ENCODE data around the gene ANXA10. TPM values are rescaled to one million over a fixed set of nuclear protein-coding genes. Genes with fewer than 3 reads are reported as not detected.

ANXA10 gene
- total and polyA plus RNA-seq, 2 experiments from 2014 or later: not detected

GRCh38 chr4:168151327-168151726 is 59.0 kb downstream of the ANXA10 start:
- ATAC-seq: peak; percentile 94
- Mint-ChIP-seq H3K27me3 (ENCODE audit: insufficient read depth, low read depth, poor library complexity) (no peaks in the 10 kb centered on the region), H3K27ac (no peak overlapping the region), H3K4me1 (peaks cover 33% of the 10 kb centered on the region), H3K9me3 (no peaks in the 10 kb centered on the region), H3K4me3 (no peak overlapping the region), H3K36me3 (ENCODE audit: low read depth) (no peaks in the 10 kb centered on the region)
- TF ChIP-seq EZH2phosphoT487 (IDR thresholded peaks at IDR 0.05; ENCODE audit: unreplicated experiment) (no peak), NANOG (IDR thresholded peaks at IDR 0.05; ENCODE audit: borderline replicate concordance) (peak; percentile 41; the same call in 1 of the 2 replicates)
- 0 out of 2 replicates have a peak overlapping the region, but pooled peaks have one; percentile 59 for H3K4me2 ChIP-seq
- H3K36me3 ChIP-seq (ENCODE audit: insufficient read depth): no peaks in the 10 kb centered on the region
- peak; percentile 48 for DNase-seq (ENCODE audit: low spot score)
- H3K79me2 ChIP-seq (replicated peaks; ENCODE audit: insufficient read depth): no peaks in the 10 kb centered on the region
- peak overlapping the region; percentile 3; the same call in 1 of the 2 replicates for H3K27ac ChIP-seq (ENCODE audit: low read depth)
- H4K20me1 ChIP-seq (replicated peaks; ENCODE audit: insufficient read depth): no peaks in the 10 kb centered on the region
- H3K27me3 ChIP-seq (ENCODE audit: insufficient read depth): no peaks in the 10 kb centered on the region
- H3K4me1 ChIP-seq (ENCODE audit: insufficient read depth): peaks cover 27% of the 10 kb centered on the region
- no peak overlapping the region for H2AFZ ChIP-seq
- no peaks in the 10 kb centered on the region for H3F3A ChIP-seq (replicated peaks; ENCODE audit: low read depth)
- H3K4me3 ChIP-seq: no peak overlapping the region
- peaks cover 6% of the 10 kb centered on the region; the same call in 1 of the 2 replicates for H3K9me2 ChIP-seq (ENCODE audit: insufficient read depth)

GRCh38 chr4:168152837-168153500 is 60.6 kb downstream of the ANXA10 start:
- no peaks in the 10 kb centered on the region; the same call in 2 of the 3 replicates for H3K9me3 Mint-ChIP-seq
- Histone ChIP-seq H2AFZ (no peak overlapping the region), H4K20me1 (replicated peaks; ENCODE audit: insufficient read depth) (no peaks in the 10 kb centered on the region), H3K36me3 (ENCODE audit: insufficient read depth) (no peaks in the 10 kb centered on the region), H3K27ac (ENCODE audit: low read depth) (no peak overlapping the region), H3K79me2 (replicated peaks; ENCODE audit: insufficient read depth) (no peaks in the 10 kb centered on the region), H3K4me3 (no peak overlapping the region), H3K4me1 (ENCODE audit: insufficient read depth) (peaks cover 27% of the 10 kb centered on the region), H3K9me2 (ENCODE audit: insufficient read depth) (no peaks in the 10 kb centered on the region), H3K4me2 (no peak overlapping the region), H3K27me3 (ENCODE audit: insufficient read depth) (no peaks in the 10 kb centered on the region), H3F3A (replicated peaks; ENCODE audit: low read depth) (no peaks in the 10 kb centered on the region)
- no peak for ATAC-seq
- no peak for DNase-seq (ENCODE audit: low spot score)
- peaks cover 33% of the 10 kb centered on the region for H3K4me1 Mint-ChIP-seq
- H3K27me3 Mint-ChIP-seq (ENCODE audit: insufficient read depth, low read depth, poor library complexity): no peaks in the 10 kb centered on the region
- no peaks in the 10 kb centered on the region for H3K36me3 Mint-ChIP-seq (ENCODE audit: low read depth)
- no peak overlapping the region for H3K27ac Mint-ChIP-seq
- no peak overlapping the region for H3K4me3 Mint-ChIP-seq
- TF ChIP-seq ZNF331 (CRISPR knock-in tag; IDR thresholded peaks at IDR 0.05; ENCODE audit: low read depth) (no peak), EZH2 (IDR thresholded peaks at IDR 0.05; ENCODE audit: low read depth, unreplicated experiment) (no peak), ZNF114 (CRISPR knock-in tag; IDR thresholded peaks at IDR 0.05) (no peak), NANOG (IDR thresholded peaks at IDR 0.05; ENCODE audit: borderline replicate concordance) (no peak), POLR2AphosphoS5 (IDR thresholded peaks at IDR 0.05; ENCODE audit: low read depth) (no peak), CREB1 (CRISPR knock-in tag; IDR thresholded peaks at IDR 0.05; ENCODE audit: low read depth) (no peak), EZH2phosphoT487 (IDR thresholded peaks at IDR 0.05; ENCODE audit: unreplicated experiment) (no peak), ETS1 (IDR thresholded peaks at IDR 0.05) (no peak), JUNB (IDR thresholded peaks at IDR 0.05; ENCODE audit: unreplicated experiment) (no peak), REST (IDR thresholded peaks at IDR 0.05; ENCODE audit: unreplicated experiment) (no peak), STAT1 (IDR thresholded peaks at IDR 0.05; ENCODE audit: unreplicated experiment) (no peak), CTCF (conservative IDR thresholded peaks at IDR 0.05; ENCODE audit: low read depth in 2 of 2) (no peak)

All from GM23338 (cell line).